Mucosa of descending colon (tissue), 3 donors: Measurements from ENCODE around the gene NUDT3. TPM values are rescaled to one million over a fixed set of nuclear protein-coding genes. Genes with fewer than 3 reads are reported as not detected.

Experiments used
- ATAC-seq: fragments of 200-7000 bp; cut with Tn5 transposase; one replicate; pipeline ENCODE4 v1.9.1; 2020; ENCODE audit warnings: mild to moderate bottlenecking, moderate library complexity
- DNase-seq, 3 donors: peaks; one replicate each; pipeline ENCODE4 v3.0.0-alpha.2; 2020
- H3K36me3 ChIP-seq: fragments of 200-600 bp; one replicate; pipeline ENCODE4 v1.8.0; 2021; ENCODE audit warnings: low read depth, mild to moderate bottlenecking
- H3K4me1 ChIP-seq: fragments of 200-600 bp; one replicate; pipeline ENCODE4 v1.8.0; 2021; ENCODE audit warnings: low read depth, mild to moderate bottlenecking
- H3K4me3 ChIP-seq: fragments of 200-600 bp; one replicate; pipeline ENCODE4 v1.8.0; 2021; ENCODE audit warnings: mild to moderate bottlenecking
- H3K9me3 ChIP-seq: fragments of 200-600 bp; one replicate; pipeline ENCODE4 v1.8.0; 2021; ENCODE audit warnings: mild to moderate bottlenecking
- CTCF ChIP-seq: fragments of 200-600 bp; IDR thresholded peaks from one replicate; pipeline ENCODE4 v1.8.0; 2022; ENCODE audit warnings: antibody characterized with exemption, mild to moderate bottlenecking
- intact Hi-C, 2 donors: fragments of 100-400 bp; cut with DNase I in 1 of 2; cut with micrococcal nuclease in 1 of 2; formaldehyde crosslinking; loops; one replicate each; pipeline versions ENCODE4 v1.11.0 to v1.11.1; 2022; cut with DNase I, micrococcal nuclease
- total RNA-seq, 3 donors: library from RNA; stranded (reverse); fragmentation: NEBNext Ultra II Directional in 2 of 3; extraction: Animal tissue kit (Norgen Biotek cat#: 25700) in 2 of 3; gene quantifications; one replicate each; pipeline versions ENCODE4 v1.2.1 to v1.2.4, GENCODE V29; 2021 to 2023
- donor health status: DM: no; HTN: no; CAD: no; lungs with moderate emphysema.
- donor health status: DM: no; HTN: no; CAD: no.
- donor health status: DM: no; HTN: yes; CAD: no.

The NUDT3 gene
- total RNA-seq, 3 donors from 2014 or later, result 19.1 to 48.7 (median 26.7) TPM

- no peaks in the 10 kb centered on the region for H3K9me3 ChIP-seq
- no peak overlapping the region for H3K4me3 ChIP-seq
- H3K36me3 ChIP-seq, result no peaks in the 10 kb centered on the region
- intact Hi-C loops, result no loop called here
- peak; percentile 73 for ATAC-seq
- H3K4me1 ChIP-seq, result no peaks in the 10 kb centered on the region
- no peak for TF ChIP-seq CTCF
- peak; percentile 33 to 62 (median 36) for DNase-seq
Measured at GRCh38 chr6:34284563-34285447, 107.7 kb downstream of the NUDT3 start.

- no peak for TF ChIP-seq CTCF
- no peak for ATAC-seq
- Histone ChIP-seq H3K4me3 (no peak overlapping the region), H3K9me3 (no peaks in the 10 kb centered on the region), H3K4me1 (no peaks in the 10 kb centered on the region), H3K36me3 (no peaks in the 10 kb centered on the region)
- no peak for DNase-seq
- intact Hi-C loops, result no loop called here
Measured at GRCh38 chr6:34281702-34282334, 110.7 kb downstream of the NUDT3 start.

- H3K4me1 ChIP-seq, result no peaks in the 10 kb centered on the region
- H3K4me3 ChIP-seq, result no peak overlapping the region
- DNase-seq (no peak), ATAC-seq (no peak)
- no peaks in the 10 kb centered on the region for H3K36me3 ChIP-seq
- TF ChIP-seq CTCF, result no peak
- H3K9me3 ChIP-seq, result no peaks in the 10 kb centered on the region
- intact Hi-C loops, result no loop called here
Measured at GRCh38 chr6:34280216-34280615, 112.3 kb downstream of the NUDT3 start.

- Histone ChIP-seq H3K36me3 (no peaks in the 10 kb centered on the region), H3K4me3 (no peak overlapping the region), H3K4me1 (no peaks in the 10 kb centered on the region), H3K9me3 (no peaks in the 10 kb centered on the region)
- no peak for TF ChIP-seq CTCF
- DNase-seq, result no peak
- no peak for ATAC-seq
- intact Hi-C loops, result no loop called here
Measured at GRCh38 chr6:34278833-34279232, 113.6 kb downstream of the NUDT3 start.

- Histone ChIP-seq H3K4me1 (no peaks in the 10 kb centered on the region), H3K36me3 (no peaks in the 10 kb centered on the region), H3K4me3 (no peak overlapping the region), H3K9me3 (no peaks in the 10 kb centered on the region)
- ATAC-seq (no peak), DNase-seq (no peak)
- no peak for TF ChIP-seq CTCF
- intact Hi-C loops, result no loop called here
Measured at GRCh38 chr6:34277763-34278112, 114.7 kb downstream of the NUDT3 start.
